ENCODE data around the gene MBOAT7. TPM values are rescaled to one million over a fixed set of nuclear protein-coding genes. Genes with fewer than 3 reads are reported as not detected.

Gene MBOAT7
- total RNA-seq, 1 experiment from 2014 or later: 100 TPM

GRCh38 chr19:54180691-54181091 is 8.7 kb downstream of the MBOAT7 start:
- no peak overlapping the region for H2BK5ac ChIP-seq (ENCODE audit: insufficient read length, low read length)
- no peaks in the 10 kb centered on the region for H4K20me1 ChIP-seq (ENCODE audit: control insufficient read depth, insufficient read depth, insufficient read length)
- H3K23ac ChIP-seq (ENCODE audit: insufficient read length, low read depth, low read length): no peak overlapping the region
- H3K79me1 ChIP-seq (ENCODE audit: insufficient read depth, low read depth, low read length, poor library complexity, severe bottlenecking): no peaks in the 10 kb centered on the region
- no peak overlapping the region for H3K4ac ChIP-seq (ENCODE audit: low read depth, low read length)
- H4K91ac ChIP-seq (ENCODE audit: insufficient read length, low read depth, low read length): no peak overlapping the region
- H3K9ac ChIP-seq (ENCODE audit: extremely low read depth, insufficient read length, low read length): no peak overlapping the region
- no CpG with 5 or more reads among the region's 37 CpGs for WGBS (ENCODE audit: extremely low coverage, insufficient read length, low lambda C conversion rate)
- H2AFZ ChIP-seq (ENCODE audit: low read length): no peak overlapping the region
- H3T11ph ChIP-seq (ENCODE audit: low read length): no peak overlapping the region
- no peak overlapping the region for H2BK120ac ChIP-seq (ENCODE audit: low read depth, low read length, poor library complexity, severe bottlenecking)
- no peak overlapping the region for H2AK5ac ChIP-seq (ENCODE audit: insufficient read length, low read length)
- H2BK15ac ChIP-seq (ENCODE audit: low read depth, low read length): no peak overlapping the region
- DNase-seq: no peak
- H3K27ac ChIP-seq (ENCODE audit: insufficient read length, low read depth, low read length): no peak overlapping the region
- H3K36me3 Mint-ChIP-seq (ENCODE audit: insufficient read depth in 1 of 3, low read depth in 3 of 3): peaks cover 21 to 47% (median 40%) of the 10 kb centered on the region in 3 experiments; a peak in 6 of 7 replicates
- no peaks in the 10 kb centered on the region for H3K23me2 ChIP-seq (ENCODE audit: insufficient read length, low read depth, low read length, poor library complexity, severe bottlenecking)
- H3K4me3 Mint-ChIP-seq: no peak overlapping the region
- no peak overlapping the region for H3K27ac Mint-ChIP-seq
- no peak for TF ChIP-seq CTCF (conservative IDR thresholded peaks at IDR 0.05)
- no peak overlapping the region for H4K8ac ChIP-seq (replicated peaks; ENCODE audit: insufficient read length, low read depth, low read length)
- no peaks in the 10 kb centered on the region; a peak in 1 of 5 replicates for H3K9me3 Mint-ChIP-seq
- H3K14ac ChIP-seq (ENCODE audit: insufficient read depth, low read length): peak overlapping the region; percentile 38; the same call in 1 of the 2 replicates
- peaks cover 0 to 11% of the 10 kb centered on the region in 2 experiments; a peak in 2 of 4 replicates for H3K4me1 Mint-ChIP-seq
- no peaks in the 10 kb centered on the region for H3K9me3 ChIP-seq (ENCODE audit: control insufficient read depth, low read depth, low read length)
- no peak overlapping the region for H3K4me2 ChIP-seq (ENCODE audit: insufficient read depth, insufficient read length, low read length)
- no peaks in the 10 kb centered on the region for H3K4me1 ChIP-seq (ENCODE audit: insufficient read depth, low read length)
- H4K5ac ChIP-seq (ENCODE audit: insufficient read length, low read depth, low read length): no peak overlapping the region
- H3K79me2 ChIP-seq (ENCODE audit: insufficient read depth, low read length): no peaks in the 10 kb centered on the region
- no peaks in the 10 kb centered on the region for H3K27me3 Mint-ChIP-seq (ENCODE audit: low read depth)
- no peaks in the 10 kb centered on the region for H3K27me3 ChIP-seq (ENCODE audit: insufficient read depth, low read length)
- H3K56ac ChIP-seq (ENCODE audit: insufficient read length, low read depth, low read length): no peak overlapping the region
- no peak overlapping the region for H2BK20ac ChIP-seq (ENCODE audit: low read depth, low read length, poor library complexity, severe bottlenecking)
- no peak overlapping the region for H2BK12ac ChIP-seq (ENCODE audit: insufficient read length, low read depth, low read length)
- peak overlapping the region; percentile 22 for H3K18ac ChIP-seq (ENCODE audit: insufficient read length, low read depth, low read length)

Measured in H9 (cell line).